GM12872 (cell line): ENCODE data around the gene ATMIN.
A peak's percentile ranks its signal among the peaks of the same experiment; 100 is the strongest.

Experiments
- TF ChIP-seq, protein P1 (sequence below): IDR thresholded peaks from 3 replicates; pipeline ENCODE4 v1.5.1; 2011; ENCODE audit warnings: low read depth, mild to moderate bottlenecking, low read length, moderate library complexity; ENCODE audit not compliant: insufficient read depth

Gene ATMIN

DNA sequence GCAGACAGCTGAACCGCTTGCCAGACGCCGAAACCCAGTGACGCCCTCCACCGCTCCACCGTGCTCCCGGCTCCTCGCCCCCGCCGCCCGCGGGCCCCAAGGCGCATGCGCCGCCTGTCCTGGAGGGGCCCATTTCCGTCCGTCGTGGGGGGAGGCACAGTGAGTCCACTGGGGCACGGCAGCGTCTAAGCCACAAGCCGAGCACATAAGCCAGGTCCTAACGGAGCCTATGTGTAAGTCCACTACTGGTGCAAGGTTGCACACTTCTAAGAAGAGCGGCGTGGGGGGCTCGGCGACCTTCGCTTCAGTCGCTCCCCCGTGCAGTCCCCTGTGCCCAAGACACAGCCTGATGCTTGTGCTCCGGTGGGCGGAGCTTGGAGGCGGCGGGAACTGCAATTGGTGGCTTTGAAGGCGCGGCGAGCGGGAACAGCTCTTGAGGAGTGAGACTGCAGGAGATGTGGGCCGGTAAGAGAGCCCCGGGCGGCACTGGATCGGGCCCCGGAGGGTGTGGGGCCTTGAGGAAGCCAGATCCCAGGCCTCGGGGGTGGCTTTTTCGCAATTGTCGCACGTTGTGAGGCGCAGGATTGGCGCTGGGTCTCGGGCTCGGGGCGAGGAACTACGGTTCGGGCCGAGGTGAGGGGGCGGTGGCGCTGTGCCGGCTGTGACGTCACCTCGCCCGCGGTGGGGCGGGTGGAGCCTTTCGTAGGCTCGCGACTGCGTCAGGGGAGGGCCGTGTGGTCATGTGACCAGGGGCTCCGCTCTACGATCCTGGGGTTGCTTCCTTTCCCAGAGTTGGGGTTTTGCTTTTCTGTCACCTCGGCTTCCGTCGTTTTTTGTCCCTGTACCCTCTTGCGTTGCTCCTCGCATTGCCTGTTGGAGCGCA, 28.6 kb upstream of the ATMIN start, which contains the start of the genes CENPN and CMC2:
Gene CENPN (plus strand): TSS at position 402 of the 883 bp plus-strand sequence. CDS start 4,726 bp downstream, outside the sequence.
Gene CMC2 (minus strand): TSS at position 73 of the 883 bp plus-strand sequence. CDS start 9,491 bp downstream, outside the sequence.
- TF ChIP-seq, protein P1, sequence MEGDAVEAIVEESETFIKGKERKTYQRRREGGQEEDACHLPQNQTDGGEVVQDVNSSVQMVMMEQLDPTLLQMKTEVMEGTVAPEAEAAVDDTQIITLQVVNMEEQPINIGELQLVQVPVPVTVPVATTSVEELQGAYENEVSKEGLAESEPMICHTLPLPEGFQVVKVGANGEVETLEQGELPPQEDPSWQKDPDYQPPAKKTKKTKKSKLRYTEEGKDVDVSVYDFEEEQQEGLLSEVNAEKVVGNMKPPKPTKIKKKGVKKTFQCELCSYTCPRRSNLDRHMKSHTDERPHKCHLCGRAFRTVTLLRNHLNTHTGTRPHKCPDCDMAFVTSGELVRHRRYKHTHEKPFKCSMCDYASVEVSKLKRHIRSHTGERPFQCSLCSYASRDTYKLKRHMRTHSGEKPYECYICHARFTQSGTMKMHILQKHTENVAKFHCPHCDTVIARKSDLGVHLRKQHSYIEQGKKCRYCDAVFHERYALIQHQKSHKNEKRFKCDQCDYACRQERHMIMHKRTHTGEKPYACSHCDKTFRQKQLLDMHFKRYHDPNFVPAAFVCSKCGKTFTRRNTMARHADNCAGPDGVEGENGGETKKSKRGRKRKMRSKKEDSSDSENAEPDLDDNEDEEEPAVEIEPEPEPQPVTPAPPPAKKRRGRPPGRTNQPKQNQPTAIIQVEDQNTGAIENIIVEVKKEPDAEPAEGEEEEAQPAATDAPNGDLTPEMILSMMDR = peak; percentile 9; the same call in 1 of the 3 replicates

DNA sequence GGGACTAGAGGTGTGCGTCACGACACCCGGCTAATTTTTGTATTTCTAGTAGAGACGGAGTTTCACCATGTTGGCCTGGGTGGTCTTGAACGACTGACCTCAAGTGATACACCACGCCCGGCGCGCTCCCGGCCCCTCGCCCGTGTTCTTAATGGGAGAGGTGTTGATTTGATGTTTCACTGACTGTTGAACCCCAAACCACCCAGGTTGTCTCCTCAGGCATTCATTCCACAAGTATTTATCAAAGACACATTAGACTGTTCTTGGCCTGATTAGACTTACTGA, 27.2 kb upstream of the ATMIN start:
- TF ChIP-seq, protein P1 = no peak

DNA sequence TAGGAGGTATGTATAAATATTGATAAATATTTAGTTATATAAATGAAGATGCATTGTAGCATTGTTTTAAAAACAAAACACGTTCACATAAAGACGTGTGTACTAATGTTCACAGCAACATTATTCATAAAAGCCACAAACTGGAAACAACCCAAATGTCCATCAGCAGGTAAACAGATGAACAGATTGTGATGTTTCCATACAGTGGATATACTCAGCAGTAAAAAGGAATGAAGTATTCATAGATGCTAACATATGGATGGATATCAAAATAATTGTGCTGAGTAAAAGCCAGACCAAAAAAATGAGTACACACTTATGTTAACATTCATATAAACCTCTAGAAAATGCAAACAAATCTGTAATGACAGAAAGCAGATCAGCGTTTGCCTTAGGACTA, 22.7 kb upstream of the ATMIN start:
- TF ChIP-seq, protein P1 = no peak

DNA sequence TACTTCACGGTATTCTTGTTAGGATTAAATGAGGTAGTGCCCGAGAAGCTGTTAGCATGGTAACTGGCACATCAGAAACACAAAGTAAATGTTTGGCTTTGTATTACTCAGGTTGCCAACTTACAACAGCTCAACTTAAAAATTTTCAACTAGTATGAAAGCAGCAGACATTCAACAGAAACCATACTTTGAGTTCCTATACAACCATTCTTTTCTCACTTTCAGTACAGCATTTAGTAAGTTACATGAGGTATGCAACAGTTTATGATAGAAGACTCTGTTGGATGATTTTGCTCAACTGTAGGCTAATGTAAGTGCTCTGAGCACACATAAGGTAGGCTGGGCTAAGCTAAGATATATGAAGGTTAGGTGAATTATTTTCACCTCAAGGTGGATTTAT, 21.0 kb upstream of the ATMIN start:
- TF ChIP-seq, protein P1 = no peak

DNA sequence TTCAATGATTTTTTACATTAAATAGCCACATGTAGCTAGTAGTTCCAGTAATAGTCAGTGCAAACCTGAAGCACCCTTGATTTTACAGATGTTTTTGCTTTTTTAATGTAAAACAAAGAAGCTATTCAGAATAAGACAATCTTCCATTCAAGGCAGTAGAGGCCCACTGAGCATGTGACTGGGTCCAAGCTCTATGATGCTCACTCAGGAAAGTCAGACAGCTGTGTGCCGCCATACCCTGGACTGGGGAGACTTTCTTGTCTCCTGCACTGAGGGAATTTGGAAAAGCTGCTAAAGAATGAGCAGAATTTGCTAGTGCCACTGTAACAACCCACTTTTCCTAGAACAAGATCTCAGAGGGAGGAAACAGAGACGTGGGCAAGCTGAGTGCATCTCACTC, 17.1 kb upstream of the ATMIN start:
- TF ChIP-seq, protein P1 = no peak

DNA sequence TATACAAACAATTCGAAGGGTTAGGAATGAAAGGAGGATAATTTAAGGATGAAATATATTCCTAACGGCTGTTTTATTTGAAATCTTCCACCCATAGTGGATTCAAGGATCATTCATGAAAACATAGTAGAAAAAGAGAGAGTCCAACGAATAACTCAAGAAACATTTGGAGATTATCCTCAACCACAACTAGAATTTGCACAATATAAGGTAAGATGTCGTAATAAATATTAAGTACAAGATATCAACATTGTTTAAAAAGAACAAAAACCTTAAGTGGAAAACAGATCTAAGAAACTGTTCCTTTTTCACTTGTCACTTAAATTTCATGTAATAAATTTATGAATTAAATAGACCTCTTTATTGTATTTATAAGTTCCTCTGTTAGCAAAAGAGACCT, 9.2 kb upstream of the ATMIN start:
- TF ChIP-seq, protein P1 = no peak

DNA sequence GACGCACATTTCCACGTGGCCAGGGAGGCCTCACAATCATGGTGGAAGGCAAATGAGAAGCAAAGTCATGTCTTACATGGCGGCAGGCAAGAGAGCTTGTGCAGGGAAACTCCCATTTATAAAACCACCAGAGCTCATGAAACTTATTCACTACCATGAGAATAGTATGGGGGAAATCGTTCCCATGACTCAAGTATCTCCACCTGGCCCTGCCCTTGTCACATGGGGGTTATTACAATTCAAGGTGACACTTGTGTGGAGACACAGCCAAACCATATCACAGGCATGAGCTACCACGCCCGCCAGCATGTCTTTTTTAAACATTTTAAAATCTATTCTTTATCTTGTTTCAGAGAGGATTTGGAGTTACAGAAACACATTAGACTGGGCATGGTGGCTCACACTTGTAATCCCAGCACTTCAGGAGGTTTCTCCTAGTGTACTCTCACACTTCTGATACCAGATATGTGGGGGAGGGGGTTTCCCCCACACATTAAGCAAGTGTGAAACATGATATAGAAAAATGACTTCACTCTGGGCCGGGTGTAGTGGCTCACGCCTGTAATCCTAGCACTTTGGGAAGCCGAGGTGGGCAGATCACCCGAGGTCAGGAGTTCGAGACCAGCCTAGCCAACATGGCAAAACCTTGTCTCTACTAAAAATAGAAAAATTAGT, 5.6 kb upstream of the ATMIN start:
- TF ChIP-seq, protein P1 = no peak
